A549 treated with AZD2906 at 1 μM for 4 hours (cell line): ENCODE data around the gene DHRS3. TPM values are rescaled to one million over a fixed set of nuclear protein-coding genes. Genes with fewer than 3 reads are reported as not detected.

Experiments
- total RNA-seq: library from RNA; stranded (reverse); fragments of 200-300 nt; extraction: Qiagen RNA extraction; gene quantifications from 5 replicates; pipeline ENCODE4 v1.2.3, GENCODE V29; 2022

DHRS3 gene, protein sequence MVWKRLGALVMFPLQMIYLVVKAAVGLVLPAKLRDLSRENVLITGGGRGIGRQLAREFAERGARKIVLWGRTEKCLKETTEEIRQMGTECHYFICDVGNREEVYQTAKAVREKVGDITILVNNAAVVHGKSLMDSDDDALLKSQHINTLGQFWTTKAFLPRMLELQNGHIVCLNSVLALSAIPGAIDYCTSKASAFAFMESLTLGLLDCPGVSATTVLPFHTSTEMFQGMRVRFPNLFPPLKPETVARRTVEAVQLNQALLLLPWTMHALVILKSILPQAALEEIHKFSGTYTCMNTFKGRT
- total RNA-seq, result 37.8 to 51.4 TPM (median 47.8 TPM) in 5 replicates

DNA sequence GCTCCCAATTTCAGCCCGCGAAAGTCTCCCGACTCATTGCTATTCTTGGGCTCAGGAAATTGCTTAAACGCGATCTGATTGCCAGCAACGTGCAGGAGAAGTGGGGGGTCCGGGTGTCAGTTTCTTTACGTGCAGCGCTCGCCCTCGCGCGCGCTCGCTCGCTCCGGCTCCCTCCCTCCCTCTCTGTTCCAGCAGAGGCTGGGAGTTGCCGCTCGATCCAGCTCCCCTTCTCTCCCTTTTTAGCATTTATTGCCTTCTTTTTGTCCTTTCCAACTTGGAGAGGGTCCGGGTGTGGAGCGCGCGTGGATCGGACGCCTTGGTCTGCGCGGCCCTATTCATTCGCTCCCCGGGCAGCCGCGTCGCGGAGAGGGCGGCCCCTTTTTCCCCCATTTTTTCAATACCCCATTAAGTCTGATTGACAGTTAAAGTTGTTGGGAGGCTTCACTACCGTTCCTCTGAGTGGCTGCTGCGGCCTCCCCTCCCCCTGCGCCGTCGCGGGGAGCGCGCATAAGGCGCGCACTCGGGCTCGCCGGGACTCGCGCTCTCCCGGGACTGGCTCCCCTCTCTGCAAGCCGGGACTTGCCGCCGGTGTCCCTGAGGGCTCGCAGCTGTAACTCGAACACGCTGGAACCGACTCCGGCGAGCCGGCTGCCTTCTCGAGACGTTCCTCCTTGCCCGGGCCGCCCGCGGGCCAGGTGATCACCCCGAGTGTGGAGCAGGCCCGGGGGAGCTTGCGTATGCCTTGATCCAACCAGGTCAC lies at the start of gene DHRS3:
TSS of gene DHRS3 (minus strand) at position 310 of the 760 bp plus-strand sequence. CDS start 862 bp downstream, outside the sequence.

DNA sequence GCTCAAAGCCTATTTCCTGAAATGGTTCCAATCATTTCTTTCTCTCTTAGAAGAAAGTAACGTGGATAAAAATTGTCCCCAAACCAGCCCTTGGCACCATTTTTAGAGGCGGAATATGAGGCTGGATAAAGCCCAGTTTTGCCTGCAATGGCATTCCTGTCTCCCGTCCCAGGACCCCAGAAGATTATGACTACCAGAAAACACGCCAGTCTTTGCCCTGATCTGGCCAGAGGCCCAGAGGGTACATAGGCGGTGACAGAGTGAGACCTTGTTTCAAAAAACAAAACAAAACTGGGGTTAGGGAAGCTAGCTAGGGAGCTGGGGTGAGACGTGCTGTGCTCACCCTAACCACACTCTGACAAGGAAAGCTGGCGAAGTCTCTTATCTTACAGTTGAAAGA lies 25.8 kb upstream of the DHRS3 start, which contains the start of gene AADACL4:
TSS of gene AADACL4 (plus strand) at position 301 of the 400 bp plus-strand sequence. CDS start 462 bp downstream, outside the sequence.

Other genes starting within 250 kb of the DHRS3 start
- gene AADACL4, start 25.9 kb upstream of the DHRS3 start, total RNA-seq, result not detected in 5 replicates
- gene AADACL3, start 97.9 kb upstream of the DHRS3 start, total RNA-seq, result not detected in 5 replicates
- not detected in 5 replicates for gene CFAP107, start 128.0 kb upstream of the DHRS3 start, total RNA-seq
- not detected in 5 replicates for gene PRAMEF12, start 155.5 kb upstream of the DHRS3 start, total RNA-seq
- 0.07 to 0.14 TPM (median 0.07 TPM) in 3 of 5 replicates, not detected in the others for gene PRAMEF1, start 173.2 kb upstream of the DHRS3 start, total RNA-seq
- not detected in 5 replicates for gene PRAMEF11, start 213.2 kb upstream of the DHRS3 start, total RNA-seq
- not detected in 5 replicates for gene HNRNPCL1, start 230.5 kb upstream of the DHRS3 start, total RNA-seq
- gene PRAMEF2, start 238.9 kb upstream of the DHRS3 start, total RNA-seq, result 0.06 to 0.25 TPM (median 0.14 TPM) in 5 replicates